Measurements from ENCODE around the gene C1QTNF6. TPM values are rescaled to one million over a fixed set of nuclear protein-coding genes. Genes with fewer than 3 reads are reported as not detected.

The C1QTNF6 gene
- total RNA-seq, 2 experiments from 2014 or later: 7.3 to 19.6 TPM

DNA sequence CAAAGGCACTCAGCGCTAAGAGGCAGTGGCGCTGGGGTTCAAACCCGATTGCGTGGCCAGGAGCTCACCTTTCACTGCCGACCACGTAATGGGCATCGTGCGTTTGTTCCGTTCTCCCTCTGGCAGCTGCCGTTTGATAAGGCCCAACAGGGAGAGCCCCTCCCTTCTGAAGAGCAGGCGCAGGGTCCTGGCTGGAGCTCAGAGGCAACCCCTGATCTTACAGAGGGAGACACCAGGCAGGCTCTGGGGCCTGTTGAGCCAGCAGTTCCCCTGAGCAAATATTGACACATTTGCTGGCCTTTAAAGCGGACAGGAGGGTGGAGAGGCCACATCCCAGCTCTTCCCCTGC, 11.7 kb upstream of the C1QTNF6 start:
- H3K36me3 ChIP-seq (ENCODE audit: insufficient read depth, low read length): no peaks in the 10 kb centered on the region
- H3K79me2 ChIP-seq (ENCODE audit: insufficient read depth, low read depth, low read length): no peaks in the 10 kb centered on the region
- peaks cover 33% of the 10 kb centered on the region for H3K4me1 ChIP-seq (ENCODE audit: insufficient read depth, low read length, poor library complexity, severe bottlenecking)
- no peaks in the 10 kb centered on the region for H3K9me2 ChIP-seq (ENCODE audit: insufficient read depth, low read length)
- no peak for DNase-seq (ENCODE audit: low spot score)
- H3K4me2 ChIP-seq (ENCODE audit: low read length): peak overlapping the region; percentile 58
- H3K27ac ChIP-seq (ENCODE audit: low read depth, low read length, poor library complexity, severe bottlenecking): peak overlapping the region; percentile 38
- H3K9me3 ChIP-seq (ENCODE audit: low read length): no peaks in the 10 kb centered on the region
- POLR2A ChIA-PET: interaction anchor here (0.7 to 1.9 kb wide), 7 partner anchors 16 to 664 kb away, joined by 3 to 6 read pairs (median 5); partner anchors contain the start of gene RAC2
- H3K4me3 ChIP-seq (ENCODE audit: low read depth, low read length, poor library complexity, severe bottlenecking): peak overlapping the region; percentile 36
- TSS peak; percentile 79 for BruUV-seq (replicated peaks)
- no peaks in the 10 kb centered on the region for H4K20me1 ChIP-seq (ENCODE audit: insufficient read depth, low read length)
- H2AFZ ChIP-seq (ENCODE audit: low read length): peak overlapping the region; percentile 84
- CTCF ChIA-PET (ENCODE audit: unreplicated experiment): interaction anchor here (0.6 to 1.4 kb wide), 8 partner anchors 25 to 409 kb away, joined by 3 to 7 read pairs (median 4); no protein-coding TSS in a partner anchor
- intact Hi-C loops (cut with micrococcal nuclease; ENCODE audit: unreplicated experiment): loop anchor here (1.0 to 2.0 kb wide), 2 partner anchors 43 to 121 kb away; no protein-coding TSS in a partner anchor
- no peak for TF ChIP-seq EZH2phosphoT487 (IDR thresholded peaks at IDR 0.05; ENCODE audit: borderline replicate concordance, low read depth, low read length)
- TF ChIP-seq, protein P1, sequence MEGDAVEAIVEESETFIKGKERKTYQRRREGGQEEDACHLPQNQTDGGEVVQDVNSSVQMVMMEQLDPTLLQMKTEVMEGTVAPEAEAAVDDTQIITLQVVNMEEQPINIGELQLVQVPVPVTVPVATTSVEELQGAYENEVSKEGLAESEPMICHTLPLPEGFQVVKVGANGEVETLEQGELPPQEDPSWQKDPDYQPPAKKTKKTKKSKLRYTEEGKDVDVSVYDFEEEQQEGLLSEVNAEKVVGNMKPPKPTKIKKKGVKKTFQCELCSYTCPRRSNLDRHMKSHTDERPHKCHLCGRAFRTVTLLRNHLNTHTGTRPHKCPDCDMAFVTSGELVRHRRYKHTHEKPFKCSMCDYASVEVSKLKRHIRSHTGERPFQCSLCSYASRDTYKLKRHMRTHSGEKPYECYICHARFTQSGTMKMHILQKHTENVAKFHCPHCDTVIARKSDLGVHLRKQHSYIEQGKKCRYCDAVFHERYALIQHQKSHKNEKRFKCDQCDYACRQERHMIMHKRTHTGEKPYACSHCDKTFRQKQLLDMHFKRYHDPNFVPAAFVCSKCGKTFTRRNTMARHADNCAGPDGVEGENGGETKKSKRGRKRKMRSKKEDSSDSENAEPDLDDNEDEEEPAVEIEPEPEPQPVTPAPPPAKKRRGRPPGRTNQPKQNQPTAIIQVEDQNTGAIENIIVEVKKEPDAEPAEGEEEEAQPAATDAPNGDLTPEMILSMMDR (conservative IDR thresholded peaks at IDR 0.05; ENCODE audit: low read length): no peak

DNA sequence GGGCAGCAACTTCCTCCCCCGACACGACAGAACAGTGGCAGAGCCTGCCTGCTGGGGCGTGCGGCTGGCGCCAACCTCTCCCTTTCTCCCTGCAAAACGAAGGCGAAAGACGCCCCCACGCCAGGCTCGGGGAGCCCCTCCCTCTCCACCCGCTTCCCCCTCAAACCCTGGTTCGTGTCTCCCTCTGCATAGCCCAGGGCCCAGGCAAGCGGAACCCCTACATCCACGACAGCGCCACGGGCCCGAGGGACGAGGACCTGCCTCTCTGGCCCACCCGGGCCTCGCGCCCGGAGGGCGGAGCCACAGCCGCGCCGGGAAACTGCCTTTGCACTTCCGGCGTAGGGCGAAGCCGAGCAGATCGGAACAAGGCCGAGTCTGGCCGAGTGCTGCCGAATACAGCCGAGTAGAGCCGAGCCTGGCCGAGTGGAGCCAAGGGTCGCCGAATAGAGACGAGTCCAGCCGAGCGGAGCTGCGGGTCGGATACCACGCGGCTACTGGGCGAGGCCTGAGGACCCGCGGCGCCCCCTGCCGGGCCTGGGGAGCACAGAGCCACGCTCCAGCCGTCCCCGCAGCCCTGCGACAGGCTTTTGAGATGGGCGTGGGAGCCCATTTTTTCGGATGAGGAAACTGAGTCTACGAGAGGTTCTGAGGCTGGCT, 11.2 kb upstream of the C1QTNF6 start:
- no peaks in the 10 kb centered on the region for H3K79me2 ChIP-seq (ENCODE audit: insufficient read depth, low read depth, low read length)
- POLR2A ChIA-PET: interaction anchor here (0.7 to 1.9 kb wide), 6 partner anchors 17 to 664 kb away, joined by 3 to 6 read pairs (median 5); partner anchors contain the start of gene RAC2
- peak overlapping the region; percentile 86 for H3K27ac ChIP-seq (ENCODE audit: low read depth, low read length, poor library complexity, severe bottlenecking)
- H3K36me3 ChIP-seq (ENCODE audit: insufficient read depth, low read length): no peaks in the 10 kb centered on the region
- H3K4me2 ChIP-seq (ENCODE audit: low read length): peak overlapping the region; percentile 99
- peak; percentile 99 for DNase-seq (ENCODE audit: low spot score)
- H3K9me2 ChIP-seq (ENCODE audit: insufficient read depth, low read length): no peaks in the 10 kb centered on the region
- intact Hi-C loops (cut with micrococcal nuclease; ENCODE audit: unreplicated experiment): loop anchor here (1.0 to 2.0 kb wide), 2 partner anchors 43 to 120 kb away; no protein-coding TSS in a partner anchor
- H2AFZ ChIP-seq (ENCODE audit: low read length): peak overlapping the region; percentile 84
- peak overlapping the region; percentile 80 for H3K4me3 ChIP-seq (ENCODE audit: low read depth, low read length, poor library complexity, severe bottlenecking)
- no peaks in the 10 kb centered on the region for H4K20me1 ChIP-seq (ENCODE audit: insufficient read depth, low read length)
- TF ChIP-seq EZH2phosphoT487 (IDR thresholded peaks at IDR 0.05; ENCODE audit: borderline replicate concordance, low read depth, low read length): no peak
- TF ChIP-seq, protein P1 (conservative IDR thresholded peaks at IDR 0.05; ENCODE audit: low read length): peak; percentile 83
- peaks cover 33% of the 10 kb centered on the region for H3K4me1 ChIP-seq (ENCODE audit: insufficient read depth, low read length, poor library complexity, severe bottlenecking)
- CTCF ChIA-PET (ENCODE audit: unreplicated experiment): interaction anchor here (0.6 to 1.4 kb wide), 7 partner anchors 25 to 81 kb away, joined by 3 to 7 read pairs (median 4); no protein-coding TSS in a partner anchor
- no TSS peak for BruUV-seq (replicated peaks)
- H3K9me3 ChIP-seq (ENCODE audit: low read length): no peaks in the 10 kb centered on the region
